K562 (cell line): ENCODE measurements around the gene PPP1R14D. TPM values are rescaled to one million over a fixed set of nuclear protein-coding genes. Genes with fewer than 3 reads are reported as not detected.

Experiments used
- ATAC-seq: fragments of 200-7000 bp; cut with Tn5 transposase; 3 replicates; pipeline ENCODE4 v1.9.1; 2020; ENCODE audit warnings: moderate library complexity
- BruUV-seq: library from RNA; stranded (reverse); fragments of 400-500 nt; replicated peaks from 2 replicates; lab custom pipeline; 2021; lab: Mats Ljungman, UMichigan
- CTCF ChIA-PET: fragments of 300-600 bp; formaldehyde crosslinking; extraction: SDS; loops from one replicate; lab custom pipeline; 2021; ENCODE audit warnings: low intra/inter-chr PET ratio; lab: Yijun Ruan, JAX
- POLR2A ChIA-PET: fragments of 300-600, 350-650 bp; sonication (Branson Sonifier 250); formaldehyde crosslinking; extraction: SDS; loops from one replicate; lab custom pipeline; 2021; ENCODE audit warnings: antibody characterized with exemption, inconsistent platforms; lab: Yijun Ruan, JAX
- DNase-seq, 4 experiments: peaks; one replicate each; pipeline versions ENCODE4 v3.0.0 to v3.0.0-alpha.2; 2011 to 2018; ENCODE audit warnings: low spot score in 3 of 4, mixed read lengths in 3 of 4; ENCODE audit errors: extremely low read depth in 1 of 4
- FAIRE-seq: peaks from 2 replicates; lab custom pipeline; 2011; peaks lifted over from hg19 to GRCh38; lab: Jason Lieb, UNC
- H2AFZ ChIP-seq: 2 replicates; pipeline ENCODE4 v1.6.0; 2011; ENCODE audit warnings: low read depth, low read length, control low read depth, inconsistent platforms
- H3K27ac ChIP-seq: fragments of 200-600 bp; 3 replicates; pipeline ENCODE4 v1.8.0; 2011; ENCODE audit warnings: low read depth, mild to moderate bottlenecking, control low read depth, inconsistent platforms, low read length, moderate library complexity, mixed read lengths; ENCODE audit errors: extremely low read depth
- H3K27me3 ChIP-seq, 2 experiments: fragments of 300-600 bp in 1 of 2; 2 replicates in 1 of 2; 3 replicates in 1 of 2; pipeline versions ENCODE4 v1.6.0 to v1.8.0; 2011; ENCODE audit warnings: inconsistent platforms in 2 of 2, low read length in 2 of 2, mild to moderate bottlenecking in 1 of 2, mixed read lengths in 1 of 2, moderate library complexity in 1 of 2; ENCODE audit not compliant: control insufficient read depth in 2 of 2, insufficient read depth in 2 of 2
- H3K36me3 ChIP-seq: fragments of 300-600 bp; 3 replicates; pipeline ENCODE4 v1.8.0; 2011; ENCODE audit warnings: mild to moderate bottlenecking, low read length, inconsistent platforms; ENCODE audit not compliant: control insufficient read depth, insufficient read depth
- H3K4me1 ChIP-seq, 2 experiments: fragments of 200-600 bp in 1 of 2; replicated peaks in 1 of 2; 2 replicates in 1 of 2; 3 replicates in 1 of 2; pipeline versions ENCODE4 v1.5.1 to v1.8.0; 2011; ENCODE audit warnings: inconsistent platforms in 2 of 2, low read length in 2 of 2, mild to moderate bottlenecking in 1 of 2, mixed read lengths in 1 of 2, moderate library complexity in 1 of 2; ENCODE audit not compliant: control insufficient read depth in 2 of 2, insufficient read depth in 2 of 2
- H3K4me2 ChIP-seq: 2 replicates; pipeline ENCODE4 v1.6.1; 2011; ENCODE audit warnings: low read length, control low read depth, inconsistent platforms, mixed read lengths; ENCODE audit not compliant: insufficient read depth
- H3K4me3 ChIP-seq: fragments of 200-600 bp; sonication (generic), shearing (Covaris generic); 2 replicates; pipeline ENCODE4 v1.5.1; 2016; ENCODE audit warnings: control low read depth, inconsistent platforms
- H3K79me2 ChIP-seq: fragments of 200-600 bp; 3 replicates; pipeline ENCODE4 v1.8.0; 2011; ENCODE audit warnings: low read length, inconsistent platforms; ENCODE audit not compliant: control insufficient read depth, insufficient read depth
- H3K9ac ChIP-seq, 2 experiments: 2 replicates each; pipeline versions ENCODE4 v1.6.0 to v1.6.1; 2011; ENCODE audit warnings: low read depth in 2 of 2, low read length in 2 of 2, control low read depth in 1 of 2, inconsistent platforms in 1 of 2, mild to moderate bottlenecking in 1 of 2, mixed read lengths in 1 of 2; ENCODE audit not compliant: insufficient read depth in 1 of 2
- H3K9me1 ChIP-seq: one replicate; pipeline ENCODE4 v1.6.0; 2011; ENCODE audit warnings: inconsistent platforms, mild to moderate bottlenecking, low read length, moderate library complexity; ENCODE audit not compliant: control insufficient read depth, insufficient read depth
- H3K9me3 ChIP-seq: replicated peaks from 2 replicates; pipeline ENCODE4 v1.5.1; 2011; ENCODE audit warnings: low read depth, low read length, inconsistent platforms; ENCODE audit not compliant: control insufficient read depth, insufficient read depth
- H4K20me1 ChIP-seq: replicated peaks from 2 replicates; pipeline ENCODE4 v1.6.1; 2011; ENCODE audit warnings: low read length, inconsistent platforms, mixed read lengths; ENCODE audit not compliant: control insufficient read depth, insufficient read depth
- ADNP ChIP-seq: fragments of 200-800 bp; sonication (Bioruptor generic); IDR thresholded peaks from 2 replicates; pipeline ENCODE4 v1.6.1; 2016; ENCODE audit warnings: missing genetic modification characterization, missing compliant biosample characterization
- BCOR ChIP-seq: fragments of 450-650 bp; IDR thresholded peaks from 2 replicates; pipeline ENCODE4 v1.6.1; 2016
- CTBP1 ChIP-seq: fragments of 450-650 bp; IDR thresholded peaks from 2 replicates; pipeline ENCODE4 v1.6.1; 2016; ENCODE audit warnings: borderline replicate concordance
- EZH2 ChIP-seq: IDR thresholded peaks from 2 replicates; pipeline ENCODE4 v1.6.1; 2012; ENCODE audit warnings: low read depth, mild to moderate bottlenecking, inconsistent platforms, low read length, borderline replicate concordance
- GTF2F1 ChIP-seq: IDR thresholded peaks from 2 replicates; pipeline ENCODE4 v1.6.1; 2011; ENCODE audit warnings: low read depth, low read length, improper control_type of control experiment
- KDM1A ChIP-seq, 2 experiments: fragments of 450-650 bp; IDR thresholded peaks; 2 replicates each; pipeline ENCODE4 v1.6.1; 2016; ENCODE audit warnings: mild to moderate bottlenecking in 2 of 2
- MEIS2 ChIP-seq: fragments of 450-650 bp; IDR thresholded peaks from 2 replicates; pipeline ENCODE4 v1.6.1; 2014; ENCODE audit warnings: mild to moderate bottlenecking; ENCODE audit not compliant: partially characterized antibody
- PTBP1 ChIP-seq: fragments of 200-400 bp; formaldehyde crosslinking; IDR thresholded peaks from 2 replicates; pipeline ENCODE4 v1.6.1; 2017; ENCODE audit warnings: low read depth, low read length
- RBM25 ChIP-seq: fragments of 200-400 bp; formaldehyde crosslinking; IDR thresholded peaks from 2 replicates; pipeline ENCODE4 v1.6.1; 2018; ENCODE audit warnings: low read length, low read depth, moderate library complexity; ENCODE audit not compliant: severe bottlenecking
- RCOR1 ChIP-seq, 2 experiments: IDR thresholded peaks; 2 replicates each; pipeline ENCODE4 v1.6.1; 2012; ENCODE audit warnings: low read depth in 2 of 2, low read length in 2 of 2, borderline replicate concordance in 1 of 2, improper control_type of control experiment in 1 of 2
- SMARCA5 ChIP-seq: fragments of 450-650 bp; IDR thresholded peaks from 2 replicates; pipeline ENCODE4 v1.6.1; 2016
- ZFP36 ChIP-seq: fragments of 150-350 bp; IDR thresholded peaks from 2 replicates; pipeline ENCODE4 v1.6.1; 2018; ENCODE audit warnings: low read length, low read depth; ENCODE audit not compliant: partially characterized antibody
- WGBS: fragments of 100-300 bp; shearing (Covaris generic); methylation state at CpG from one replicate; pipeline ENCODE4 v1.1.6; 2016; ENCODE audit warnings: low coverage, mixed read lengths; ENCODE audit not compliant: insufficient coverage; ENCODE audit errors: missing lambda C conversion rate; 5-methylcytosine and 5-hydroxymethylcytosine counted together
- in situ Hi-C: fragments of 300-500 bp; cut with MboI; formaldehyde crosslinking; loops from 4 replicates; pipeline ENCODE4 v1.15.0; 2018; ENCODE audit warnings: inconsistent platforms, mixed read lengths
- intact Hi-C: fragments of 100-400 bp; cut with micrococcal nuclease; formaldehyde crosslinking; loops from 2 replicates; pipeline ENCODE4 v1.14.2; 2022
- polyA plus RNA-seq, 8 experiments: library from polyadenylated mRNA; depleted of rRNA in 4 of 8; stranded (reverse) in 5 of 8; unstranded in 3 of 8; fragments of >200 nt; fragmentation: Nextera tagmentation in 2 of 8; fragmentation: Illumina TruSeq in 1 of 8; extraction: Ambion mirVana in 2 of 8; extraction: Trizol in 1 of 8; gene quantifications; 2 replicates each; pipeline versions ENCODE4 v1.2.1 to v1.2.3, GENCODE V29; 2011 to 2014; ENCODE audit warnings: inconsistent platforms in 1 of 8, missing spikeins in 1 of 8
- total RNA-seq, 7 experiments: library from RNA; depleted of rRNA in 6 of 7; stranded (reverse); fragments of >200 nt in 6 of 7; fragmentation: Illumina TruSeq in 2 of 7; extraction: Trizol in 2 of 7; gene quantifications; 2 replicates each; pipeline versions ENCODE4 v1.2.1 to v1.2.3, GENCODE V29; 2011 to 2021; ENCODE audit warnings: low replicate concordance in 1 of 7

PPP1R14D gene
- total and polyA plus RNA-seq, 9 of the 15 experiments (the other 6 are each of a cell fraction or from before 2014, with no cell fraction given): 0.11 to 0.18 TPM; not detected in 7

- CTCF ChIA-PET: no interaction called here
These were observed 35.3 kb upstream of the PPP1R14D start for GRCh38 chr15:40863660-40864270.

More at GRCh38 chr15:40863660-40864270, 35.3 kb upstream of the PPP1R14D start:
- POLR2A ChIA-PET: interaction anchor here (0.7 to 8.2 kb wide), 3 partner anchors 8 to 332 kb away, joined by 3 to 72 read pairs (median 3); partner anchors contain the start of gene RHOV
- peak overlapping the region in 1 of 2 experiments; percentile 70; a peak in 1 of 4 replicates for H3K9ac ChIP-seq
- no peaks in the 10 kb centered on the region for H3K27me3 ChIP-seq
- no peaks in the 10 kb centered on the region for H4K20me1 ChIP-seq
- no peaks in the 10 kb centered on the region for H3K9me3 ChIP-seq
- BruUV-seq: no TSS peak
- TF ChIP-seq BCOR (peak; percentile 84), EZH2 (no peak), MEIS2 (no peak), SMARCA5 (0 out of 2 replicates have a peak, but pooled peaks have one; percentile 54), GTF2F1 (no peak), KDM1A (IDR thresholded peaks at IDR 0.05) (peak; percentile 41 to 70; a peak in 2 of 4 replicates), ADNP (tag) (0 out of 2 replicates have a peak, but pooled peaks have one; percentile 37), RBM25 (peak; percentile 57), ZFP36 (peak; percentile 86), CTBP1 (no peak), RCOR1 (IDR thresholded peaks at IDR 0.05; ENCODE audit: borderline replicate concordance in 1 of 2, low read depth in 2 of 2, low read length in 2 of 2) (0 out of 4 replicates have a peak, but pooled peaks of 1 of the 2 experiments have one; percentile 15), PTBP1 (peak; percentile 72; the same call in 1 of the 2 replicates)
- DNase-seq (peak in 1 of 4 experiments; percentile 31), ATAC-seq (0 out of 3 replicates have a peak, but pooled peaks have one; percentile 6), FAIRE-seq (no peak)
- H3K9me1 ChIP-seq: no peaks in the 10 kb centered on the region
- H3K36me3 ChIP-seq: no peaks in the 10 kb centered on the region
- no peaks in the 10 kb centered on the region for H3K79me2 ChIP-seq
- H3K4me3 ChIP-seq: no peak overlapping the region
- H3K27ac ChIP-seq: no peak overlapping the region
- peaks cover 12 to 18% of the 10 kb centered on the region in 2 experiments; a peak in 3 of 5 replicates for H3K4me1 ChIP-seq
- intact Hi-C loops (no loop called here), in situ Hi-C loops (no loop called here)
- H3K4me2 ChIP-seq: peak overlapping the region; percentile 25; the same call in 1 of the 2 replicates
- WGBS: 30% methylated on average over 4 of the region's 4 CpGs
- H2AFZ ChIP-seq: peak overlapping the region; percentile 56
